GM12891 (cell line): ENCODE data around the gene PCBP4.

Source experiments
- PAX5 ChIP-seq: IDR thresholded peaks from 2 replicates; pipeline ENCODE4 v1.6.1; 2011; ENCODE audit warnings: low read length, moderate library complexity, mild to moderate bottlenecking; ENCODE audit not compliant: insufficient read depth, severe bottlenecking
- POLR2AphosphoS5 ChIP-seq: IDR thresholded peaks from 2 replicates; pipeline ENCODE4 v1.6.1; 2011; ENCODE audit warnings: low read depth, low read length, control low read depth
- TAF1 ChIP-seq: IDR thresholded peaks from 2 replicates; pipeline ENCODE4 v1.6.1; 2011; ENCODE audit warnings: low read depth, low read length, control low read depth

DNA sequence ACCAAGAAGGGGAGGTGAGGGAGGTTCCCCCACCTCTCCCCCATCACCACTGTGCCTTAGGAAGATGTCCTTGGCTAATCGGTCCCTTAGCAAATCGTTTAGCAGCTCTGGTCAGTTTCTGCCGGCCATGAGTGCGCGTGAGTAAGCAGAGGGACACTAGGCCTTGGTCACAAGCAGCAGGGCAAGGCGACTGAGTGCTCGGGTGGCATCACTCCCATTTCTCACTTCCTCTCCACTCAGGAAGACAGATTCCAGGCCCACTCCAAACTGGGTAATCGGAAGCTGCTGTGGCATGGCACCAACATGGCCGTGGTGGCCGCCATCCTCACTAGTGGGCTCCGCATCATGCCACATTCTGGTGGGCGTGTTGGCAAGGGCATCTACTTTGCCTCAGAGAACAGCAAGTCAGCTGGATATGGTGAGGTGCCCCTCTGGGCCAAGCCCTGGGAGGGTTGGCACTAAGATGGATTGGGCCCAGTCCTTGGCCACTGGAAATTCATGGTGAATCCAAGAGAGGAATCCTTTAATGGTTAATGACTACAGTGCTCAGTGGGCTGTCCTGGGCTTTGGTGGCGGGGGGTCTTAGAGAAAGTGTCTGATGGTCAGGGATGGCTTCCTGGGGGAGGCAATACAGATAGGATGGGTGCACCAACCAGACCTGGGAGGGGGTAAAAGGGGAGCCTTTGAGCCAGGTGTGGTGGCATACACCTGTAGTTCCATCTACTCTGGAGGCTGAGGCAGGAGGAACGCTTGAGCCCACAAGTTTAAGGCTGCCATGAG lies 21.1 kb downstream of the PCBP4 start:
- TF ChIP-seq POLR2AphosphoS5 (no peak), TAF1 (no peak), PAX5 (no peak)
